Measurements from ENCODE around the gene PTCH2. TPM values are rescaled to one million over a fixed set of nuclear protein-coding genes. Genes with fewer than 3 reads are reported as not detected.
A peak's percentile ranks its signal among the peaks of the same experiment; 100 is the strongest.

The PTCH2 gene
- total RNA-seq, 6 experiments from 2014 or later = 0.37 to 0.81 (median 0.61) TPM

DNA sequence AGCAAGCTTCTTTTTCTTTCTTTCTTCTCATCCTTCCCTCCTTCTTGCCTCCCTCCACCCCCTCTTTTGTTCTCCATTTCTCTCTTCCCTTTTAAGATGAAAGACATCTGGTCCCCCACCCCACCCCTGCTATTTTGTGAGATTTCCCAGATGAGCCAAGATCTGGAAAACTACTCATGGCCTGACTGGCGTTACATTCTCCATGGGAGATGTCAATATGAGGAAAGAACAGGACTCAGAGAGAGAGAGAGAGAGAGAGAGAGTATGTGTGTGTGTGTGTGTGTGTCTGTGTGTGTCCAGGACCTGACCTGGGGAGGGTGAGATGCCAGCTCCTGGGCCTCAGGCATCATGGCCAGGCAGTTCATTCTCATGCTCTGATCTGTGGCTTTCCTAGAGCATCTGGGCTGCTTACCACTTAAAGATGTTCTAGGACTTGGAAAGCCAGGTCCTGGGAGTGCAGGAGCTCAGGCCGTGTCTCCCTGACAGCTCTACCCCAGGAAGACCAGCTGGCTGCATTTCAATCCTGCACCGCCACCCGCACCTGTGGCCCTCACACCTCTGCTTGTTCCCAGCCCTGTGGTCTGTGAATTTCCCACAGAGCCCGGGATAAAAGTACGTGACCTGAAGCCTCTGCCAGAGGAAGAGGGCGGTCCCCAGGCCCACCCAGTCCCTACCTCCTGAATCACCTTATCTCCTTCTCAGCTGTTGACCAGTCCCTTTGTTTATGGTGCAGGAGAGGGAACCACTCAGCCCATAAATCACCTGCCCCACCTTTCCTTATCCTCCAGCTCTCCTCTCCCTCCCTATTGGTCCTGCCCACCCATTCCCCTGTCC is 51.9 kb downstream of the PTCH2 start:
- H3K4me1 Mint-ChIP-seq (ENCODE audit: low read depth) = peaks cover 6% of the 10 kb centered on the region; the same call in 1 of the 2 replicates
- no peaks in the 10 kb centered on the region for H3K36me3 Mint-ChIP-seq (ENCODE audit: low read depth)
- no peaks in the 10 kb centered on the region; the same call in none of the 2 replicates for H3K27me3 Mint-ChIP-seq (ENCODE audit: insufficient read depth)
- no peaks in the 10 kb centered on the region for H3K9me3 Mint-ChIP-seq
- DNase-seq = no peak
- no peak overlapping the region for H3K4me3 Mint-ChIP-seq
- TF ChIP-seq, protein P1, sequence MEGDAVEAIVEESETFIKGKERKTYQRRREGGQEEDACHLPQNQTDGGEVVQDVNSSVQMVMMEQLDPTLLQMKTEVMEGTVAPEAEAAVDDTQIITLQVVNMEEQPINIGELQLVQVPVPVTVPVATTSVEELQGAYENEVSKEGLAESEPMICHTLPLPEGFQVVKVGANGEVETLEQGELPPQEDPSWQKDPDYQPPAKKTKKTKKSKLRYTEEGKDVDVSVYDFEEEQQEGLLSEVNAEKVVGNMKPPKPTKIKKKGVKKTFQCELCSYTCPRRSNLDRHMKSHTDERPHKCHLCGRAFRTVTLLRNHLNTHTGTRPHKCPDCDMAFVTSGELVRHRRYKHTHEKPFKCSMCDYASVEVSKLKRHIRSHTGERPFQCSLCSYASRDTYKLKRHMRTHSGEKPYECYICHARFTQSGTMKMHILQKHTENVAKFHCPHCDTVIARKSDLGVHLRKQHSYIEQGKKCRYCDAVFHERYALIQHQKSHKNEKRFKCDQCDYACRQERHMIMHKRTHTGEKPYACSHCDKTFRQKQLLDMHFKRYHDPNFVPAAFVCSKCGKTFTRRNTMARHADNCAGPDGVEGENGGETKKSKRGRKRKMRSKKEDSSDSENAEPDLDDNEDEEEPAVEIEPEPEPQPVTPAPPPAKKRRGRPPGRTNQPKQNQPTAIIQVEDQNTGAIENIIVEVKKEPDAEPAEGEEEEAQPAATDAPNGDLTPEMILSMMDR (IDR thresholded peaks at IDR 0.05) = no peak
- H3K27ac Mint-ChIP-seq = no peak overlapping the region; the same call in 1 of the 2 replicates

DNA sequence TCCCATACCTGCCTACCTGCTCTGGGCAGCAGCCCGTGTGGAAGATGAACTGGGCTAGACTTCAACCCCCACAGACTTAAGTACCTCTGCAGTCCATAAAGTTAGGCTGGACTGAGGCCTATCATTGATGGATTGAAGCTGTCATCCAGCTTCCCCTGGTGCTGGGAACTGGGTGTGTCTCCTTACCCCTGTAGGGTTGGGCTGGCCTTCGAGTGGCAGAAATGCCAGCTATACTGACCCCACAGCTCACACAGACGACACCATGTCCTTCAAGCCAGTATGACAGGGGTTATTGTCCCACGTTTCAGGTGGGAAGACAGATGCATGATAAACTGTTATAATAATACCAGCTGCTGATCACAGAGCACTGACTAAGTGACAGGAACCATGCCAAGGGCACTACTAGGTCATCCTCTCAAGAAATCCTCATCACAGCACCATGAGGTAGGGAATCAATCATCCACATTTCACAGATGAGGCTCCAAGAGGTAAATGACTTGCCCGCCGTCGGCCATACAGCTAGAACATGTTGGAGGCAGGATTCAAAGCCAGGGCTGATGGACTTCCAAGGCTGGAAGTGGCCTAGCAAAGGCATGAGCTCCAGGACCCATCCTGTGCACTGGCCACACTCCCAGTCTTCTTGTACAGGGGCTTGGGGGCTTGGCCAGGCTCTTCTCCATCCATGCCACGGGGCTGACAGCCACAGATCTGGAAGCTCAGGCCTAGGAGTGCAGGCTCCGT is 54.8 kb downstream of the PTCH2 start, which contains the start of gene BEST4:
Gene BEST4, minus strand, starts transcription at position 51 of the 741 bp plus-strand sequence. CDS start 465 bp downstream, outside the sequence.
- no peak within 1 kb of the TSS for H3K27ac Mint-ChIP-seq
- H3K36me3 Mint-ChIP-seq (ENCODE audit: low read depth) = peaks cover 2% of the 10 kb centered on the region; the same call in 1 of the 2 replicates
- TF ChIP-seq, protein P1 (IDR thresholded peaks at IDR 0.05) = no peak
- DNase-seq = no peak
- no peak within 1 kb of the TSS for H3K4me3 Mint-ChIP-seq
- peaks cover 19% of the 10 kb centered on the region for H3K4me1 Mint-ChIP-seq (ENCODE audit: low read depth)
- H3K27me3 Mint-ChIP-seq (ENCODE audit: insufficient read depth) = no peaks in the 10 kb centered on the region; the same call in none of the 2 replicates
- H3K9me3 Mint-ChIP-seq = no peaks in the 10 kb centered on the region

DNA sequence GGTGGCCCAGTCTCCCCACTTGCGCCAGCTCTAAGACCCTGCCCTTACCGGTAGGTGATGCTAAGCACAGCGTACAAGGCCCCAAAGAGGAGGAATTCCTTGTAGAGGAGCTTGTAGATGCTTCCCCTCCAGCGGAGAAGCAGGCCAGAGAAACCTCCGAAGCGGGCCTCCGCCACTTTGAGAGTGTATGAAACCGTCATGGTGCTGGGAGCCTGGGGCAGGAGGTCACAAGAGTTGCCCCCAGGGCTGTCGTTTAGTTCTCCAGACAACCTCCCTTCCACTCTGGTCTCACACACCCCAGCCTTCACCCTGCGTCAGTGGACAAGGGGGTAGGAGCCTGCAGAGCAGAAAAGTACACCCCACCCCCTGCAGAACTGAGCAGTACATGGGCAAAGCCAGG is 55.5 kb downstream of the PTCH2 start:
- Mint-ChIP-seq H3K27me3 (ENCODE audit: insufficient read depth) (no peaks in the 10 kb centered on the region; the same call in none of the 2 replicates), H3K4me3 (no peak overlapping the region), H3K9me3 (no peaks in the 10 kb centered on the region), H3K27ac (no peak overlapping the region), H3K36me3 (ENCODE audit: low read depth) (peaks cover 4% of the 10 kb centered on the region; the same call in 1 of the 2 replicates), H3K4me1 (ENCODE audit: low read depth) (peaks cover 21% of the 10 kb centered on the region)
- DNase-seq = no peak
- TF ChIP-seq, protein P1 (IDR thresholded peaks at IDR 0.05) = no peak

DNA sequence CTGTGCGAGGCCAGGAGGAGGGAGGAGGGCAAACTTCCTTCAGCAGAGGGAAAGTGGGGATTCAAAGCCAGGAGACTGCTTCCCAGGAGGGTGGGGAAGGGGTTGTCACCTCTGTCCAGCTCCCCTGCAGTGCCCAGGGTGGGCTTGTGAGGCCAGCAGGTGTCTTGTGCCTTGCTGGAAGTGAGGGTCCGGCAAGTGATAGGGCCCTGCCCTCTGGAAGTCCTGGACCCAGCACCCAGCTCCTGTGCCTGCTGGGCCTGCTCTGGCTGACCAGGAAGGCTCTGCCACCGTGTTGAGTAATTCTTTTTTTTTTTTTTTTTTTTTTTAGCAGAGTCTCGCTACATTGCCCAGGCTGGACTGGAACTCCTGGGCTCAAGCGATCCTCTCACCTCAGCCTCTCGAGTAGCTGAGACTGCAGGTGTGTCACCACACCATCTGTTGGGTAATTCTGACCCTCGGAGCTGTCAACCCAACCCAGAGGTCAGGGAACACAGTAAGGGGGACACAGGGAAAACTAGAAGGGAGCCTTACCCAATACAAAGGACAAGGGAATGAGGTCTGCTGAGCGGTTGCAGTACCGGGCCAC is 56.1 kb downstream of the PTCH2 start:
- DNase-seq = no peak
- TF ChIP-seq, protein P1 (IDR thresholded peaks at IDR 0.05) = no peak
- H3K4me3 Mint-ChIP-seq = no peak overlapping the region
- H3K4me1 Mint-ChIP-seq (ENCODE audit: low read depth) = peaks cover 21% of the 10 kb centered on the region
- no peak overlapping the region for H3K27ac Mint-ChIP-seq
- H3K27me3 Mint-ChIP-seq (ENCODE audit: insufficient read depth) = no peaks in the 10 kb centered on the region; the same call in 1 of the 2 replicates
- H3K9me3 Mint-ChIP-seq = no peaks in the 10 kb centered on the region
- H3K36me3 Mint-ChIP-seq (ENCODE audit: low read depth) = peaks cover 7% of the 10 kb centered on the region

DNA sequence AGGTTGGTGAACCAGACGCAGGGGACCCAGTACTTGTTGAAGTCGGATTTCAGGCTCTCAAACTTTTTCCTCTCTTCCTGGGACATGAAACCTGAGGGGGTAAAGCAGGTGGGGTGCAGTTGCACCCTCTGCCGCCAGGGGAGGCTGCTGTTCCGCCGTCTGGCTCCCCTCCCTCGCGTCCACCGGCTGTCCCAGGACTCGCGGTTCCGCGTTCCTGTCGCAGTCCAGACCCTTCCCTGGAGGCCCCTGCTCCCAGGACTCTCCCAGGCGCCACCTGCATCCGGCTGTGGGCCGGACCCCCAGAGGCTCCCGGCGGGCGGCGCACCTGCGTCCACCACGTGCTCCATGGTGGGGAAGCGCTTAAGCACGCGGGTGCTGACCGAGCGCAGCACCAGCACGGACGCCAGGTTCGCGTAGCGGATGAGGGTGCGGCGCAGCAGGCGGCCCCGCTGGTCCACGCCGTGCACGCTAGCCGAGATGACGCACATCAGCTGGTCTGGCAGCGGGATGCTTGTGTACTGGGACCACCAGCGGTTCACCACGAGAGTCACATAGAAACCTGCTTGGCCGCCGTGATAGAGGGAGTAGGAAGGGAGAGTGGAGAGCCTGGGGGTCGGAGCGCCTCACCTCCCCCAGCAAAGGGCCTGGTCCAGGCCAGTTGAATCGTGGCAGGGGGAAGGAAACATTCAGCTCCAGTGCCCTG is 56.8 kb downstream of the PTCH2 start:
- peaks cover 13% of the 10 kb centered on the region for H3K36me3 Mint-ChIP-seq (ENCODE audit: low read depth)
- H3K4me3 Mint-ChIP-seq = peak overlapping the region; percentile 57
- no peaks in the 10 kb centered on the region; the same call in 1 of the 2 replicates for H3K27me3 Mint-ChIP-seq (ENCODE audit: insufficient read depth)
- H3K4me1 Mint-ChIP-seq (ENCODE audit: low read depth) = peaks cover 21% of the 10 kb centered on the region
- H3K27ac Mint-ChIP-seq = no peak overlapping the region; the same call in 1 of the 2 replicates
- H3K9me3 Mint-ChIP-seq = no peaks in the 10 kb centered on the region
- TF ChIP-seq, protein P1 (IDR thresholded peaks at IDR 0.05) = peak; percentile 100
- peak; percentile 33 for DNase-seq
